PFSK-1 (cell line): ENCODE measurements around the gene SLC7A1.

Experiments
- FOXP2 ChIP-seq: optimal IDR thresholded peaks from 2 replicates; pipeline ENCODE3; 2011; ENCODE audit warnings: borderline replicate concordance, control low read depth, inconsistent platforms; ENCODE audit not compliant: insufficient read depth; ENCODE audit errors: extremely low read length, extremely low read depth
- POLR2AphosphoS5 ChIP-seq: IDR thresholded peaks from 2 replicates; pipeline ENCODE4 v1.6.1; 2012; ENCODE audit warnings: low read depth, mild to moderate bottlenecking, control low read depth, low read length, moderate library complexity
- REST ChIP-seq, 2 experiments: IDR thresholded peaks; 2 replicates each; pipeline versions ENCODE4 v1.6.1 to v1.8.0; 2011 to 2012; ENCODE audit warnings: low read depth in 2 of 2, low read length in 2 of 2, control low read depth in 1 of 2, inconsistent platforms in 1 of 2, mild to moderate bottlenecking in 1 of 2, moderate library complexity in 1 of 2; ENCODE audit not compliant: insufficient read depth in 1 of 2
- SIN3A ChIP-seq: IDR thresholded peaks from 2 replicates; pipeline ENCODE4 v1.6.1; 2012; ENCODE audit warnings: mild to moderate bottlenecking, low read length, moderate library complexity, borderline replicate concordance; ENCODE audit not compliant: insufficient read depth
- TAF1 ChIP-seq: IDR thresholded peaks from 2 replicates; pipeline ENCODE4 v1.6.1; 2012; ENCODE audit warnings: low read length, control low read depth, borderline replicate concordance; ENCODE audit not compliant: insufficient read depth

SLC7A1 gene

GRCh38 chr13:29564373-29564772 lies 31.1 kb downstream of the SLC7A1 start:
- TF ChIP-seq REST (IDR thresholded peaks at IDR 0.05; ENCODE audit: insufficient read depth in 1 of 2, low read depth in 2 of 2, low read length in 2 of 2) (no peak), FOXP2 (no peak), POLR2AphosphoS5 (no peak), TAF1 (no peak), SIN3A (no peak)

- TF ChIP-seq SIN3A (no peak), REST (IDR thresholded peaks at IDR 0.05; ENCODE audit: insufficient read depth in 1 of 2, low read depth in 2 of 2, low read length in 2 of 2) (no peak), POLR2AphosphoS5 (no peak), TAF1 (no peak), FOXP2 (no peak)
Observed at GRCh38 chr13:29563941-29564340, 31.5 kb downstream of the SLC7A1 start.

- TF ChIP-seq SIN3A (no peak), REST (IDR thresholded peaks at IDR 0.05; ENCODE audit: insufficient read depth in 1 of 2, low read depth in 2 of 2, low read length in 2 of 2) (no peak)
Observed at GRCh38 chr13:29562786-29563438, 32.6 kb downstream of the SLC7A1 start.

- TF ChIP-seq TAF1 (no peak), POLR2AphosphoS5 (no peak), SIN3A (no peak), REST (IDR thresholded peaks at IDR 0.05; ENCODE audit: insufficient read depth in 1 of 2, low read depth in 2 of 2, low read length in 2 of 2) (no peak), FOXP2 (no peak)
Observed at GRCh38 chr13:29561918-29562317, 33.6 kb downstream of the SLC7A1 start.

GRCh38 chr13:29556742-29557141 lies 38.7 kb downstream of the SLC7A1 start:
- TF ChIP-seq FOXP2 (no peak), POLR2AphosphoS5 (no peak), TAF1 (no peak), SIN3A (no peak), REST (IDR thresholded peaks at IDR 0.05; ENCODE audit: insufficient read depth in 1 of 2, low read depth in 2 of 2, low read length in 2 of 2) (no peak)
